NCI-H187 treated with DMSO at 0.1 percent for 48 hours (cell line): ENCODE measurements around the gene TTLL9.
A peak's percentile ranks its signal among the peaks of the same experiment; 100 is the strongest.

Experiments
- DNase-seq: peaks from one replicate; lab custom pipeline; 2025; lab: John Stamatoyannopoulos, UW

The TTLL9 gene

GRCh38 chr20:31945785-31946184 is 75.4 kb downstream of the TTLL9 start:
- no peak for DNase-seq

GRCh38 chr20:31948008-31948407 is 77.6 kb downstream of the TTLL9 start:
- DNase-seq, result no peak

- DNase-seq, result no peak
These were observed 79.6 kb downstream of the TTLL9 start for GRCh38 chr20:31949877-31950646.

GRCh38 chr20:31951203-31951529 is 80.7 kb downstream of the TTLL9 start:
- no peak for DNase-seq

GRCh38 chr20:31951530-31952453 is 81.4 kb downstream of the TTLL9 start, which contains the start of gene PDRG1:
Gene PDRG1 (minus strand): TSS chr20:31952046. CDS start chr20:31951961, 85 bp downstream.
- DNase-seq, result peak; percentile 74

GRCh38 chr20:31953556-31954148 is 83.2 kb downstream of the TTLL9 start:
- no peak for DNase-seq

GRCh38 chr20:31954500-31954899 is 84.1 kb downstream of the TTLL9 start:
- no peak for DNase-seq

GRCh38 chr20:31956556-31957526 is 86.4 kb downstream of the TTLL9 start:
- no peak for DNase-seq

GRCh38 chr20:31962761-31963160 is 92.3 kb downstream of the TTLL9 start:
- no peak for DNase-seq

GRCh38 chr20:31963889-31964288 is 93.5 kb downstream of the TTLL9 start:
- DNase-seq, result no peak

- DNase-seq, result no peak
These were observed 96.7 kb downstream of the TTLL9 start for GRCh38 chr20:31966991-31967655.

GRCh38 chr20:31967830-31968249 is 97.4 kb downstream of the TTLL9 start, which contains the start of gene XKR7:
Gene XKR7 (plus strand): TSS chr20:31968151. CDS start chr20:31968176, 25 bp downstream.
- peak; percentile 58 for DNase-seq

GRCh38 chr20:31968291-31969126 is 98.1 kb downstream of the TTLL9 start:
- DNase-seq, result no peak

- DNase-seq, result no peak
These were observed 99.6 kb downstream of the TTLL9 start for GRCh38 chr20:31969991-31970390.

GRCh38 chr20:31972471-31973021 is 102.1 kb downstream of the TTLL9 start:
- no peak for DNase-seq

GRCh38 chr20:31974296-31974695 is 103.9 kb downstream of the TTLL9 start:
- no peak for DNase-seq

- no peak for DNase-seq
These were observed 104.6 kb downstream of the TTLL9 start for GRCh38 chr20:31974951-31975487.

- DNase-seq, result no peak
These were observed 105.4 kb downstream of the TTLL9 start for GRCh38 chr20:31975874-31976273.

- DNase-seq, result no peak
These were observed 106.6 kb downstream of the TTLL9 start for GRCh38 chr20:31977080-31977479.
